Body of pancreas (tissue), 4 donors: ENCODE data around the gene MAP4K3. TPM values are rescaled to one million over a fixed set of nuclear protein-coding genes. Genes with fewer than 3 reads are reported as not detected.

Experiments used
- ATAC-seq: fragments of 150-250 bp; one replicate; pipeline ENCODE4 v1.9.1; 2016
- DNase-seq, 4 donors: peaks; one replicate each; pipeline ENCODE4 v3.0.0-alpha.2; 2019
- H3K27ac ChIP-seq, 4 donors: fragments of 200-600 bp; sonication (generic); 1 replicate in 3 of 4; 2 replicates in 1 of 4; pipeline versions ENCODE4 v1.5.1 to v1.6.1; 2016 to 2019; ENCODE audit warnings: mild to moderate bottlenecking in 1 of 4, mixed read lengths in 1 of 4, moderate library complexity in 1 of 4
- H3K27me3 ChIP-seq, 2 donors: fragments of 200-600 bp; sonication (generic); one replicate each; pipeline ENCODE4 v1.6.0; 2016; ENCODE audit warnings: mild to moderate bottlenecking in 1 of 2
- H3K36me3 ChIP-seq, 2 donors: fragments of 200-600 bp; sonication (generic); replicated peaks in 1 of 2; 2 replicates each; pipeline ENCODE4 v1.5.1; 2016; ENCODE audit warnings: low read depth in 2 of 2; ENCODE audit not compliant: insufficient read depth in 1 of 2
- H3K4me1 ChIP-seq: fragments of 200-600 bp; sonication (generic); one replicate; pipeline ENCODE4 v1.6.0; 2016
- H3K4me3 ChIP-seq, 2 donors: fragments of 200-600 bp; sonication (generic); 1 replicate in 1 of 2; 2 replicates in 1 of 2; pipeline ENCODE4 v1.5.1; 2016 to 2019
- H3K9me3 ChIP-seq, 3 donors: fragments of 200-600 bp; sonication (generic); 1 replicate in 2 of 3; 2 replicates in 1 of 3; pipeline ENCODE4 v1.5.1; 2016
- POLR2A ChIP-seq, 3 donors: fragments of 450-650 bp; IDR thresholded peaks; one replicate each; pipeline ENCODE4 v1.6.1; 2016; ENCODE audit warnings: antibody characterized with exemption in 3 of 3, mild to moderate bottlenecking in 2 of 3
- whole genome bisulfite sequencing, 2 donors: methylation state at CpG; one replicate each; pipeline ENCODE4 v1.1.5; 2017; 5-methylcytosine and 5-hydroxymethylcytosine counted together
- intact Hi-C: fragments of 100-400 bp; cut with DNase I; formaldehyde crosslinking; loops from one replicate; pipeline ENCODE4 v1.15.1; 2023
- total RNA-seq, 2 donors: library from RNA; depleted of rRNA; stranded (reverse); fragments of >200 nt; gene quantifications; one replicate each; pipeline ENCODE4 v1.1.0, GENCODE V29; 2016
- TF ChIP-seq, protein P1 (sequence below), 7 experiments: fragments of 450-650 bp in 4 of 7; fragments of 200-600 bp in 3 of 7; sonication (generic) in 3 of 7; IDR thresholded peaks; one replicate each; pipeline ENCODE4 v1.5.1; 2016 to 2019; ENCODE audit warnings: antibody characterized with exemption in 7 of 7

The MAP4K3 gene
- total RNA-seq, 2 donors from 2014 or later = 50.6 to 54.4 TPM

DNA sequence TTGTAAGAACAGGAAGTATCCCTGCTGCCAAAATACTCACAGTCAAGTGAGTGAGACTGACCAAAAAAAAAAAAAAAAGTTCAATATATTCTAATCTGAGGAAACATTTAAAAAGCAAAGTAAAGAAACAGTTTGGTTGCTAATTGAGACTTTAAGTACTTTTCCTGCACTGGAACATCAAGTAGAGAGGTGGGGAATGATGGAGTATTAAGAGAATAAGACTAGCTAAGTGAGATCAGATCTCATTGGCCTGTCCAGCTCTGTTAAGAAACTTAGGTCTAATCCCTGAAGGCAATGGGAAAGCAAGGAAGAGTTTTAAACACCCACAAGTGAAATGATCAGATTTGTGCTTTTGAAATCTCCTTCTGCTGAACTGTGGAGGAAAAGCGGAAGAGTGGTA, 27.8 kb upstream of the MAP4K3 start:
- H3K27me3 ChIP-seq = no peaks in the 10 kb centered on the region
- no peak overlapping the region for H3K27ac ChIP-seq
- no peak overlapping the region for H3K4me3 ChIP-seq
- peaks cover 24% of the 10 kb centered on the region for H3K4me1 ChIP-seq
- intact Hi-C loops = no loop called here
- ATAC-seq = no peak
- no peak for DNase-seq
- H3K36me3 ChIP-seq = no peaks in the 10 kb centered on the region
- TF ChIP-seq, protein P1, sequence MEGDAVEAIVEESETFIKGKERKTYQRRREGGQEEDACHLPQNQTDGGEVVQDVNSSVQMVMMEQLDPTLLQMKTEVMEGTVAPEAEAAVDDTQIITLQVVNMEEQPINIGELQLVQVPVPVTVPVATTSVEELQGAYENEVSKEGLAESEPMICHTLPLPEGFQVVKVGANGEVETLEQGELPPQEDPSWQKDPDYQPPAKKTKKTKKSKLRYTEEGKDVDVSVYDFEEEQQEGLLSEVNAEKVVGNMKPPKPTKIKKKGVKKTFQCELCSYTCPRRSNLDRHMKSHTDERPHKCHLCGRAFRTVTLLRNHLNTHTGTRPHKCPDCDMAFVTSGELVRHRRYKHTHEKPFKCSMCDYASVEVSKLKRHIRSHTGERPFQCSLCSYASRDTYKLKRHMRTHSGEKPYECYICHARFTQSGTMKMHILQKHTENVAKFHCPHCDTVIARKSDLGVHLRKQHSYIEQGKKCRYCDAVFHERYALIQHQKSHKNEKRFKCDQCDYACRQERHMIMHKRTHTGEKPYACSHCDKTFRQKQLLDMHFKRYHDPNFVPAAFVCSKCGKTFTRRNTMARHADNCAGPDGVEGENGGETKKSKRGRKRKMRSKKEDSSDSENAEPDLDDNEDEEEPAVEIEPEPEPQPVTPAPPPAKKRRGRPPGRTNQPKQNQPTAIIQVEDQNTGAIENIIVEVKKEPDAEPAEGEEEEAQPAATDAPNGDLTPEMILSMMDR (IDR thresholded peaks at IDR 0.05) = no peak
- no peak for TF ChIP-seq POLR2A (IDR thresholded peaks at IDR 0.05)
- WGBS, 2 donors = 32 to 43% methylated on average over 1 of the region's 1 CpG
- H3K9me3 ChIP-seq = no peaks in the 10 kb centered on the region

DNA sequence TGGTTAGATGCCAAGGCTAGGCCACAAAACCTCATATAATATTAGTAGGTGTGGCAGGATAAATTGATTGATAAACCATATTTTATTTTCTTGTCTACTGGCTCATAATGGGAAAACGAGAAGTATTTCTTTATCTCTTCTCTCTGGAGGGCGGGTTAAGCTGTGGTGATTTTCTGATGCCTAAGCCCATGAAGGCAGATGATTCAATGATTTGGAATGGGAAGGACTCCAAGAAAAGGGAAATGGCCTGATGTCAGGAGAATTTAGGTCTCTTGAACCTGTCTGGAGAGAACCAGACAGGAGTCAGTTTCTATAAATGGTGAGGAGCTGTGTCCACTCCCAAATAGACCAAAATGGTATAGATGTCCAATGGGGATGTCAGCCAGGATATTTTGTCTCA, 18.7 kb upstream of the MAP4K3 start:
- intact Hi-C loops = no loop called here
- Histone ChIP-seq H3K36me3 (no peaks in the 10 kb centered on the region), H3K4me3 (no peak overlapping the region), H3K27ac (no peak overlapping the region), H3K4me1 (no peaks in the 10 kb centered on the region), H3K27me3 (no peaks in the 10 kb centered on the region), H3K9me3 (no peaks in the 10 kb centered on the region)
- ATAC-seq (no peak), DNase-seq (no peak)
- TF ChIP-seq, protein P1 (IDR thresholded peaks at IDR 0.05) = no peak
- TF ChIP-seq POLR2A (IDR thresholded peaks at IDR 0.05) = no peak
- WGBS, 2 donors = 90 to 94% methylated on average over 2 of the region's 2 CpGs

DNA sequence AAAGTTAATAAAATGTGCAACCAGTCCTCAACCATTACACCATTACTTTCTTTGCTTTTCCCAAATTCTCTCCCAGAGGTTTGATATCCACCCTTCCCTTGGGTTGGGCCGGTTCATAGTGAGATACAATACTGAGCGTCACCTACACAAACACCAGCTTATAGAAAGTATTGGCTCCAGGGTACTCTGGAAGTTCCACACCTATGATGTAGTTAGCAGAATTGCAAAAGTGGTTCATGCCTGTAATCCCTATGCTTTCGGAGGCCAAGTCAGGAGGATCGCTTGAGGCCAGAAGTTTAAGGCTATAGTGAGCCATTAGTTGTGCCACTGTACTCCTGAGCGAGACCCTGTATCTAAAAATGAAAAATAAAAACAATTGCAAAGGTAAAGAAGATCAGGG, 15.3 kb upstream of the MAP4K3 start:
- H3K36me3 ChIP-seq = no peaks in the 10 kb centered on the region
- intact Hi-C loops = no loop called here

DNA sequence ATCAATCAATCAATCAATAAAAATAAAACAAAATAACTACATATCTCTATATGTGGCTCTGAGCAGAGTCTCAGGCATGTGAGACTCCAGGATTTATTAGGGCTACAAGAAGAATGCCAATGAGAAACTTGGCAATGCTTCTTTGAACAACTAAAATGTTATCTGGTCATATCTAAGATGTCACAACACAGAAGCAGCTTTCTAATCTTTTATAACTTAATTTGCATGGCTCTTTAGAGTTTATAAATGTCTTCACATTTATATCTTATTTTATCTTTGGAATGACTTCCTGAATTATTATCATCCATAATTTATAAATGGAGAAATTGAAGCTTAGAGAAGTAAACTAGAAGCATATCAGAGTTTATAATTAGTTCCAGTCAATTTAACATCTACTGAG, 14.9 kb upstream of the MAP4K3 start:
- Histone ChIP-seq H3K4me1 (no peaks in the 10 kb centered on the region), H3K9me3 (no peaks in the 10 kb centered on the region), H3K27me3 (no peaks in the 10 kb centered on the region), H3K4me3 (no peak overlapping the region), H3K27ac (no peak overlapping the region), H3K36me3 (no peaks in the 10 kb centered on the region)
- ATAC-seq (no peak), DNase-seq (no peak)
- intact Hi-C loops = no loop called here
- TF ChIP-seq, protein P1 (IDR thresholded peaks at IDR 0.05) = no peak
- TF ChIP-seq POLR2A (IDR thresholded peaks at IDR 0.05) = no peak

More for the DNA sequence above, 15.3 kb upstream of the MAP4K3 start:
- H3K4me1 ChIP-seq = no peaks in the 10 kb centered on the region
- ATAC-seq (no peak), DNase-seq (no peak)
- no peak overlapping the region for H3K4me3 ChIP-seq
- no peak overlapping the region for H3K27ac ChIP-seq
- WGBS, 2 donors = 95 to 99% methylated on average over 5 of the region's 5 CpGs
- H3K9me3 ChIP-seq = no peaks in the 10 kb centered on the region
- H3K27me3 ChIP-seq = no peaks in the 10 kb centered on the region
- TF ChIP-seq POLR2A (IDR thresholded peaks at IDR 0.05) = no peak
- TF ChIP-seq, protein P1 (IDR thresholded peaks at IDR 0.05) = no peak

DNA sequence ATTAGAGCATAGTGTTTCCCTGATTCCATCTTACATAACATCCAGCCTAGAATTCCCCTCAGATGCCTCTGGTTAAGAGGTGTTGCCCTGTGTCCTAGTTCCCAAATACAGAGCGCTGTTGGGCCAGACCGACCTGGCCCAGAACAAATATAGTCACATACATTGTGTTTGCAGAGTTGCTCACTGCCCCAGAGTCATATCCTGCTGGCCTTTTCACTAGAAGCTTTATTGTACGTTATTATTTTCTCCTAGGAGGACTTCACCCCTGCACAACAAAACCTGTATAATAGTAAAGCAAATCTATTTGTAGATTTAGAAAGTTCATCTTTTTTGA, 11.1 kb upstream of the MAP4K3 start:
- WGBS, 2 donors = 95 to 98% methylated on average over 3 of the region's 3 CpGs
- no peak overlapping the region for H3K27ac ChIP-seq
- H3K27me3 ChIP-seq = no peaks in the 10 kb centered on the region
- DNase-seq = no peak
- H3K9me3 ChIP-seq = no peaks in the 10 kb centered on the region
- no peak for TF ChIP-seq POLR2A (IDR thresholded peaks at IDR 0.05)
- TF ChIP-seq, protein P1 (IDR thresholded peaks at IDR 0.05) = no peak
- H3K36me3 ChIP-seq = no peaks in the 10 kb centered on the region
- H3K4me3 ChIP-seq = no peak overlapping the region
- intact Hi-C loops = no loop called here
- H3K4me1 ChIP-seq = no peaks in the 10 kb centered on the region
- no peak for ATAC-seq
